Stimulated activated CD4-positive, alpha-beta T cell treated with anti-CD3 and anti-CD28 coated beads, Interleukin-4, amount 100 ng/mL, for 24 hours (primary cell): ENCODE measurements around the gene RBM23.

Experiments
- DNase-seq: peaks from one replicate; pipeline ENCODE4 v3.0.0-alpha.2; 2020

RBM23 gene

DNA sequence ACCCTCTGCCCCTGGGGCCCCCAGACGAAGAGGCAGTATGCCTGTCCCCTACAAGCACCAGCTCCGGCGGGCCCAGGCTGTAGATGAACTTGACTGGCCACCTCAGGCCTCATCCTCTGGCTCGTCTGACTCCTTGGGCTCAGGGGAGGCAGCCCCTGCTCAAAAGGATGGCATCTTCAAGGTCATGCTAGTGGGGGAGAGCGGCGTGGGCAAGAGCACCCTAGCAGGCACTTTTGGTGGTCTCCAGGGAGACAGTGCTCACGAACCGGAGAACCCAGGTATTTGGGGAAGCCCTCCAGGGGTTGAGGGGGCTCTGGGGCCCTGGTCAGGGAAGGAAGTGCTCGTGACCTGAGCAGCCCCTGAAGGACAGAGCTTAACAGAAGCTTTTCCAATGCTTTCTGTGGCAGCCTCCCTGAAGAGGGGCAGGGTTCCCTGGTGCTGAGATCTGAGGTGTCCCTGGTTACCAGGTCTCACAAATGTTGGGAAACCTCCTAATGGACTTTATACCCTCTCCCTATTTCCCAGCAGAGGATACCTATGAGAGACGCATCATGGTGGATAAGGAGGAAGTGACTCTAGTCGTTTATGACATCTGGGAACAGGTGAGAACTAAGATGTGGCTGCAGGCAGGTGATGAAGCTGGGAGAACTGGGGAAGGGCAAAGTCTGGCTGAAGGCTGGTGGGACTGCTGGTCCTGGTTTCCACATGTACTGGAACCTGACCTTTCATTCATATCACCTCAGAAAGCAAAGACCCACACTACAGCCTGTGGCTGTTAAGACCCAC, 34.0 kb downstream of the RBM23 start:
- no peak for DNase-seq

DNA sequence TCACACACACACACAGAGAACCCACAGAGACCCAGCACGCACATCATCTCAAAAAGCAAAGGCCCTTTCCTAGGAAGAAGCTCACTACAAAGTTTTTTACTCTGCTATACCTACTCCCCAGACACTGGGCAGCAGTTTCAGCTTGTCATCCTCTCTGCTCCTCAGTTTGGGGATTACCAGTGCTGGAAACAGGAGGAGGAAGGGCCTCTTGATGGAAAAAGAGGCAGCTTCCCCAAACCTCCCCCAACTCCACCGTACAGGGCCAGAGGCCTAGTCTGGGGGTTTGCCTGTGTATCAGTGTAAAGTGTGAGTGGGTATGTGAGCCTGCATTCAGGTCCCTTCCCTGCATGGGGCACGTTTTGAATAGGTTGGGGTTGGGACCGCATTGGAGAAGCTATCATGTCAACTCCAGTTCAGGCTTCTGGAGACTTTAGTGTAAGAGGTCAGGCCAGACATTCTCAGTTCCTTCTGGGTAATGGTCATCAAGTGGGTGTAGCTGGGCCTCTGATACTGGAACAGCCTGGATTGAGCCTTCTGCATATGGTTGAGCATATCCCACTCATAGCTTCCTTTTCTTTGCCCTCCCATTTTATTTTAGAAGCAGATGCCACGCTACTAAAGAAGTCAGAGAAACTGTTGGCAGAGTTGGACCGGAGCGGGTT, 34.7 kb downstream of the RBM23 start:
- no peak for DNase-seq

DNA sequence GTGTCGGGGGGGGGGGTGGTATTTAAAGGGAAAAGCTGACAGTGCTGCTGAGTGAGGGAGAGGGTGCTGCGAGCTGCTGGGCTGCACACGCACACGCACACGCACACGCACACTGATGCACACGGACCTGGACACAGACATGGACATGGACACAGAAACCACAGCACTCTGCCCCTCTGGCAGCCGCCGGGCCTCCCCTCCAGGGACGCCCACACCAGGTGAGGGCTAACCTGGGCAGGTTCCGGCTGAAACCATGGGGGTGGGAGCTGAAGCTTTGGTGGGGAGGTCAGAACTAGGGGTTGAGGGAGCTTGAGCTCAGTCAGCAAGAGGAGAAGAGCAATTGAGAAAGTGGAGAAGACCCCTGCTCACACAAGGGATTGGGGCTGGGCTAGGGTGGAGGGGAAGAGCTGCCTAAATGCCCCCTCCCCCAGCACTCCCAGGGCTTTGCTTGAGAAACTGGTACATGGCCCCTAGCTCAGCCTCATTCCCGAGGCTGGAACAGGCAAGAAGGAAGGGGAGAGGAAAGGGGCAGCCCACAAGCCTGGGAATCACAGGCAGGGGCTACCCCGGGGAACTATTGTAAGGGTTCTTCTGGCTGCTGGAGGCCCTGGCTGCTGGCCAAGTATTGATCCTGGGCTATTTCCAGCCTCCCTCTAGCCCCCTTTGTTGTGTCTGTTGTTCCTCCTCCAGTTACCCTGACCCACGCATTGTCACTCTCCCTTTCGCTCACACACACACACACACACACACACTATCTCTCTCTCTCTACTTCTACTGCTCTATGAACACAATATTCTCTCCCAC, 35.6 kb downstream of the RBM23 start, which contains the start of gene REM2:
Gene REM2, plus strand, starts transcription at position 50 of the 804 bp plus-strand sequence. Its CDS starts 66 bp downstream, at position 116.
- DNase-seq: no peak

DNA sequence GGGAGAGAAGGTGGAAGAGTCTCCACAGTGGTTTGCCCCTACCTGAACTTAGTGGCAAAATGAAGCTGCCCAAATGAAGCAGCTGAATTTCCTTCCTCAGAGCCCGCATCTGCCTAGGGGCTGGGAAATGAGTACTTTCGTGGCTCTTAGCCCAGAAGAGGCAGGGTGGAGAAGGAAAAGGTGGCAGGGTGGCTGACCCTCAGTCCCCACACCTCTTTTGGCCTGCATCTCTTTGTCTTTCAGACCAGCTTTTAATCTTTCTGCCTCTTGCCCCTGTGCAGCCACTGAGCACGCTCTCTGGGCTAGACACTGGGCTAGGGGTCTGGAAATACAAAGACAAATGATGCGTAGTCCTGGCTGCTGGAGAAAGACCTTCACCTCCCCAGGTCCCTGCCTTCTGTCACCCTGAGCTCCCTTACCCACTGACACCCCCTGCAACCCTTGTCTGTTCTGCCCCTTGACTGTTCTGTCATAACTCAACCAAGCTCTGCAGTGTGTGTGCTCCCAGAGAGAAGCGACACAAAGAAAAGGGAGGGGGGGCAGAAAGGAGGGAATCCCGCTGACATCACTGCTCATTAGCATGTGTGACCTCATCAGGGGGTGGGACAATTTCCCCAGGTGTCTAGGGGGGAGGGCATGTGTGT, 36.3 kb downstream of the RBM23 start:
- DNase-seq: peak; percentile 37

DNA sequence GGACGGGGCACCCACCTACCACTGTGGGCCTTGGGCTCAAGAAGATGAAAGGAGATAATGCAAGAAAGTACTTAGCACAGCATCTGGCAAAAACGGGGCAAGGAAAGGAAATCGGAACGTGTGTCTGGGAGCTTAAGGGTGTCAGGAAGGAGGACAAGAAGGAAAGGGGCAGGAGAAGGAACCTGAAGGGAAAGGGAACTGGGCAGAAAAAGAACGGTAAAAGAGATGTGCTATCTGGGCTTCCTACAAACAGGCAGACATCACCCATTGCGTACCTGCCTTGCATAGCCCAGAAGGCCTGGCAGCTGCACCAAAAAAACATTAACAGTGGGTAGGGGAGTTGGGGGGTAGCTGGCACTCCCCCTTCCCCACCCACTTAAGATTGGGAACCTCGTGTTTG, 36.9 kb downstream of the RBM23 start:
- no peak for DNase-seq

DNA sequence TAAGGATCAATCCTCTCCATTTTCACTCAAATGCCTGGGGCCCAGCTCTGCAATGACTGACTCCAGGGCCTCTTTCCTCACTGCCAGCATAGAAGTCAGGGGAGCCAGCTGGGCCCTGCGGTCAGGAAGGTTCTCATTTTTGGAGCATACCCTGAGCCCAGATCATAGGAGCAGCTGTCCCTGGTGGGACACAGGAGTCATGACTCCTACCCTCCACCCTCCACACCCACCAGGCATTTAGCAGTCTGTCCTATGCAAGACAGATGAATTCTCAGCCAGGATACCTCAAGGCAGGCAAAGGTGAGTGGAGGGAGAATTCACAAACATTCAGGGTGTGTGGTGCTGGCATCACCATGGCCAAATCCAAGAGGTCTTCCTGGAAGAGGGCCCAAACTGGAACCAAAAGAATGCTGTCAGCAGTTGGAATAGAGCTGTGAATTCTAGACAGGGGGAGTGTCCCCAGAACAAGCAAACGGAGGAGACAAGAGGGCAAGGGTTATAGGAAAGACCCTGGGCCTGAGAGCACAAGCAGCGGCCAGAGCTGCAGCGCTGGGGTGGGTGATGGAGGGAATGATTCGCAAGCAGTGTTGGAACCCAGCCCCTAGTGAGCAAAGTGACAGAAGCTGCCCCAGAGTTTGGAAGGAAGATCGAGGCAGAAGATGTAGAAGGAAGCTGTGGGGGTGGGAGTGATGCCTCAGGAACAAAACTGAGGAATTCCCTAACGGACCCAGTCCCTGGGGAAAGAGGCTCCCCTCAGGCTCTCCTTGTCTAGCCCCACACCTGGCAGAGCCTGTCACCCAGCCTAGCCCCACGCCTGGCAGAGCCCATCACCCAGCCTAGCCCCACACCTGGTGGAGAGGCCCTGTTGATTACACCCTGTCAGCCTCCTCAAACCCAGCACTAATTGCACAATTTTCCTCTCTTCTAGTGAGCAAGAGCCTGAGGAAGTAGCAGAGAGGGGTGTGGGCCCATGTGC, 40.4 kb downstream of the RBM23 start:
- no peak for DNase-seq

DNA sequence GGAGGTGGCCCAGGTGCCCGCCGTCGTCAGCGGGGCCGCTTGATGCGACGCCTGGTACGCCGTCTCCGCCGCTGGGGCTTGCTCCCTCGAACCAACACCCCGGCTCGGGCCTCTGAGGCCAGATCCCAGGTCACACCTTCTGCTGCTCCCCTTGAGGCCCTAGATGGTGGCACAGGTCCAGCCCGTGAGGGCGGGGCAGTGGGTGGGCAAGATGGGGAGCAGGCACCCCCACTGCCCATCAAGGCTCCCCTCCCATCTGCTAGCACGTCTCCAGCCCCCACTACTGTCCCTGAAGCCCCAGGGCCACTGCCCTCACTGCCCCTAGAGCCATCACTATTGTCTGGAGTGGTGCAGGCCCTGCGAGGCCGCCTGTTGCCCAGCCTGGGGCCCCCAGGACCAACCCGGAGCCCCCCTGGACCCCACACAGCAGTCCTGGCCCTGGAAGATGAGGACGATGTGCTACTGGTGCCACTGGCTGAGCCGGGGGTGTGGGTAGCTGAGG, 41.9 kb downstream of the RBM23 start:
- DNase-seq: no peak

DNA sequence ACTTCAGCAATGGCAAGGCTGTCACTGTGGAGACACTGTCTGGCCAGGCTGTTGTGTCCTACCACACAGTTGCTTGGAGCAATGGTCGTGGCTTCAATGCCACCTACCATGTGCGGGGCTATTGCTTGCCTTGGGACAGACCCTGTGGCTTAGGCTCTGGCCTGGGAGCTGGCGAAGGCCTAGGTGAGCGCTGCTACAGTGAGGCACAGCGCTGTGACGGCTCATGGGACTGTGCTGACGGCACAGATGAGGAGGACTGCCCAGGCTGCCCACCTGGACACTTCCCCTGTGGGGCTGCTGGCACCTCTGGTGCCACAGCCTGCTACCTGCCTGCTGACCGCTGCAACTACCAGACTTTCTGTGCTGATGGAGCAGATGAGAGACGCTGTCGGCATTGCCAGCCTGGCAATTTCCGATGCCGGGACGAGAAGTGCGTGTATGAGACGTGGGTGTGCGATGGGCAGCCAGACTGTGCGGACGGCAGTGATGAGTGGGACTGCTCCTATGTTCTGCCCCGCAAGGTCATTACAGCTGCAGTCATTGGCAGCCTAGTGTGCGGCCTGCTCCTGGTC, 43.1 kb downstream of the RBM23 start:
- no peak for DNase-seq

DNA sequence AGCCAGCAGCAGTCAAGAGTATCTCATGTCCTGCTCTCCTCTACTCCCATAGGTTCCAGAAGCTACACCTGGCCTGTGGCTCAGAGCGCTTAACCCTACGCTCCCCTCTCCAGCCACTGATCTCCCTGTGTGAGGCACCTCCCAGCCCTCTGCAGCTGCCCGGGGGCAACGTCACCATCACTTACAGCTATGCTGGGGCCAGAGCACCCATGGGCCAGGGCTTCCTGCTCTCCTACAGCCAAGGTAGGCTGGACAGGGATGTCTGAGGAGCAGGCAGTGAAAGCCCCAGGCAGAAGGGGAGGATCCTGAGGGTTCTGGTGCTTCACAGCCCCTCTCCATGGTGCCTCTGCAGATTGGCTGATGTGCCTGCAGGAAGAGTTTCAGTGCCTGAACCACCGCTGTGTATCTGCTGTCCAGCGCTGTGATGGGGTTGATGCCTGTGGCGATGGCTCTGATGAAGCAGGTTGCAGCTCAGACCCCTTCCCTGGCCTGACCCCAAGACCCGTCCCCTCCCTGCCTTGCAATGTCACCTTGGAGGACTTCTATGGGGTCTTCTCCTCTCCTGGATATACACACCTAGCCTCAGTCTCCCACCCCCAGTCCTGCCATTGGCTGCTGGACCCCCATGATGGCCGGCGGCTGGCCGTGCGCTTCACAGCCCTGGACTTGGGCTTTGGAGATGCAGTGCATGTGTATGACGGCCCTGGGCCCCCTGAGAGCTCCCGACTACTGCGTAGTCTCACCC, 43.8 kb downstream of the RBM23 start:
- DNase-seq: no peak

DNA sequence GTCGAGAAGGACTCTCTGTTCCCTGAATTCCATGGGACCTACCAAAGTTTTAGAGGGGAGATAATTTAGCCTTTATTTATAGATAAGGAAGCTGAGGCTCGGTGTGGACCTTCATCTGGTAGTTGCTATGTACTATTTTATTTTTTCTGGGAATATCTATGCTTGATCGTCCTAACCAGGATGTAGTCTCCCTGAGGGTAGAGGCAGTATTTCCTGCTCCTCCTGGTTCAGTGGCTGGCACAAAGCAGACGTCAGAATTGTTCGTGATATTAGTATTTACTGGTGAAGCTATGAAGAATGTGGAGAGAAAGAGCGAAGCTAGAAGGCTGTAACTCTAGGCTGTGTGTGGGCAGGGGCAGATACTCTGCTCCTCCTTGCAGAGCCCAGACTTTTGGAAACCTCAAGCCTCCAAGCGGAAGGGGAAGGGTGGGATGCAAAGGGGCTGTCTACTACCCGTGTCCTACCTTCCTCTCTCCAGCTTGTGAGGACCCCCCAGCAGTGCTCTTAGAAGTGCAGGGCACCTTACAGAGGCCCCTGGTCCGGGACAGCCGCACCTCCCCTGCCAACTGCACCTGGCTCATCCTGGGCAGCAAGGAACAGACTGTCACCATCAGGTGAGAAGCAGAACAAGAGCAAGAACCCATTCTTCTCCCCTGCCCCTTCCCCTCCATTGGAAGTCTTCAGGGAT, 46.0 kb downstream of the RBM23 start:
- DNase-seq: no peak

DNA sequence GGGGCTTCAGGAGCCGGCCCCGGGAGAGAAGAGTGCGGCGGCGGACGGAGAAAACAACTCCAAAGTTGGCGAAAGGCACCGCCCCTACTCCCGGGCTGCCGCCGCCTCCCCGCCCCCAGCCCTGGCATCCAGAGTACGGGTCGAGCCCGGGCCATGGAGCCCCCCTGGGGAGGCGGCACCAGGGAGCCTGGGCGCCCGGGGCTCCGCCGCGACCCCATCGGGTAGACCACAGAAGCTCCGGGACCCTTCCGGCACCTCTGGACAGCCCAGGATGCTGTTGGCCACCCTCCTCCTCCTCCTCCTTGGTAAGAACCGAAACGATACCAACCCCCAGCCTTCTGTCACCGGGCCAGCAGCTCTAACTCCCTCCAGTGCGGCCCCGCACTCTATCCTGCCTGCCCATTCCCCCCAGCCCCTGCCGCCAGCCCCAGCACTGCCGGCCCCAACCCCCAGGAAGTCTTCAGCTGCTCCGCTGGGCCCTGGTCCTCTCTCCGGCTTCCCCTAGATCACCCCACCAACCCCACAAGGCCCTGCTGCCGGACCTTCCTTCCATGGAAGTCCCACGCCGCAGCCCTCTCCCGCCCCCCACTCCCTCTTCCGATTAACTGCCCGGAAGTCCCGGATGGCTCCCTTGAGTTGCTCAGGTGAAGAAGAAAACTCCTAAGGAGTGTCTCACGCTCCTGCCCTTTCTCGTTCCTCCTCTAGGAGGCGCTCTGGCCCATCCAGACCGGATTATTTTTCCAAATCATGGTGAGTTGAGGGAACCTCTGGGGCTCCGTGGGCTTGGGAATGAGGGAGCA, 46.7 kb downstream of the RBM23 start:
- DNase-seq: peak; percentile 78

DNA sequence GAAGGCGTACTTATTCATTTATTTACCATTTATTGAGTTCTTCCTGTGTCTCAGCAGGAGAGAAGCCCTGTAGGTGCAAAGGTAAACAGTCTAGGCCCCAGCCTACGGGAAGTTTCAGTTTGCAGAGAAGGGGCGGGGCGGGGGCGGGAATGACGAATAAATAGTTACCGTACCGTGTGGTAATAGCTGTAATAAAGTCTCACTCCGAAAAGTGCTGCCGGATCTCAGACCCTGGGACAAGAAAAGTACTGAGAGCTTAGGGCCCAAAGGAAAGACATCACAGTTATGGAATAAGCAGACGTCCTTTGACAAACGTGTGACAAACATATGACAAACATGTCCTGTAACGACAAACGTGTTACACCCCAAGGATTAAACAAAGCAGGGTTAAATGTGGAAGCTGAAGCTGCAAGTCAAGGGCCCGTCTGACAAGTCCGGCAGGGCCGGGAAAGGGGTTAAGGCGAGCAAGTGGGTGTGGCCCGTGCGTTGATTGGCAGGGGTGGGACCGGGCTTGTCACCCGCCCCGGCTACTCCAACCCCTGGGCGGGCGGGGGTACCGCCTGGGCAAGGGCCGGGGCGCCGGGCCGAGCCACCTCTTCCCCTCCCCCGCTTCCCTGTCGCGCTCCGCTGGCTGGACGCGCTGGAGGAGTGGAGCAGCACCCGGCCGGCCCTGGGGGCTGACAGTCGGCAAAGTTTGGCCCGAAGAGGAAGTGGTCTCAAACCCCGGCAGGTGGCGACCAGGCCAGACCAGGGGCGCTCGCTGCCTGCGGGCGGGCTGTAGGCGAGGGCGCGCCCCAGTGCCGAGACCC, 47.5 kb downstream of the RBM23 start, which contains the start of gene LRP10:
Gene LRP10, plus strand, starts transcription at position 517 of the 809 bp plus-strand sequence. CDS start 564 bp downstream, outside the sequence.
- DNase-seq: peak; percentile 75

DNA sequence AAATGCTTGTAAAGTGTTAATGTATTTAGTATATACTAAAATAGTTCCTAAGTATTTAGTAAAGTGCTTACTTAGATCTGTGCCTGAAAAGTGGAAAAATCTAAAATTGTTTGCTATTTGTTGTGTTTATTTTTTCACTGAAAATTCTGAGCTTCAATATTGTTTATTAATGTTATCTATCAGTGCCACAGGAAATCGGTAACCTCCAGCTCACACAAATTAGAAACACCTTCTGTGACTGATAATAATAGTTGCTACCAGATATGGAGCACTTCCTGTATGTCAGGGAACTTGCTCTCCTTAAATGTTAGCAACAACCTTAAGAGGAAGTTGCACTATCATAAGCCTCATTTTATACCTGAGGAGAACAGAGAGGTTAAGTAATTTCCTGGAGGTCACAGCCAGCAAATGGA, 48.1 kb downstream of the RBM23 start:
- DNase-seq: no peak

DNA sequence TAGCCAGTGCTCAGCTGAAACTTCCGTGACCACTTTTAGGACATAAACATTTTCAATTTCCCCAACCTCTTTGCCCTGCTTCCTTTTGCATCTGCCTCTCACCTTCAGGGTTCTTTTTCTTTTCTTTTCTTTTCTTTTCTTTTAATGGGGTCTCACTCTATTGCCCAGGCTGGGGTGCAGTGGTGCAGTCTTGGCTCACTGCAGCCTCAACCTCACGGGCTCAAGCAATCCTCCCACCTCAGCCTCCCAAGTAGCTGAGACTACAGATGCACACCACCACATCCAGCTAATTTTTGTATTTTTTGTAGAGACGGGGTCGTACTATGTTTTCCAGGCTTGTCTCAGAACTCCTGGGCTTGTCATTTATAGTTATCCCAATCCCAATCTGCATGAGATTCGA, 52.1 kb downstream of the RBM23 start:
- DNase-seq: no peak

DNA sequence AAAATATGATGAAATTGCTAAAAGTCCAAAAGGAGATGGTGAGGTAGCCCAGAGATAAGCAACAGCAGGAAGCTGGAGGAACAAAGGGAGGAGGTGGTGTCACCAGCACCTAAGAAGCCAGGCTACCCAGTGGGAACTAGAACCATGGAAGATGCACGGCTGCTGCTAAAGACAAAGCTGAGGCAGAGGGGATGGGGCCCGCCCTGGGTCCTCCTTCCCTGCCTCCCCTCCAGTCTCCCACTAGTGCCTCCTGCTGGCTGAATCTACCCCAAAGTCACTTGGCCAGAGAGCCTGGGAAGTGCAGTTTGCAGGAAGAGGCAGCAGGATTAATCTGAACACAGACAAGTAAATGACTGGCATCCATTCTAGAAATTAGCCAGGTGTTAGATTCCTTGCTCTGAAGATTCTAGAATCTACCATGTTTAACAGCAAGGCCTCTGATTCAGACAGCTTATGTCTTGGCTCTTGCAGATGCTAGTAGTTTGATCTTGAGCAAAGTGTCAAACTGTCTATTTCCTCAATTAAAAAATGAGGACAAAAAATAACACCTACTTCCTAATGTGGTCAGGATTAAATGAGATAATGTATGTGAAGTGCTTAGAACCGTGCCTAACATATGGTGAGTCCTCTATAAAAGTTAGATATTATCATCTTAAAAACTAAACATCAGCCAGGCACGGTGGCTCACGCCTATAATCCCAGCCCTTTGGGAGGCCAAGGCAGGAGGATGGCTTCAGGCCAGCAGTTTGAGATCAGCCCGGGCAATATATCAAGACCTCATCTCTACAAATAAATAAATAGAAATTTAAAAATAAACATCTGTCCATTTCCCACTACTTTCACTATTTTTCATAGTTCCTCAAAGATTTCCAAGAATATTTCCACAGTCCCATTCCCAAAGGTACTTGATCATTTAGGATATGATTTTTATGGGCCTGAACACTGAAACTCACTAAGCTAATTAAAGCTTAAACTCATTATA, 53.2 kb downstream of the RBM23 start:
- no peak for DNase-seq

DNA sequence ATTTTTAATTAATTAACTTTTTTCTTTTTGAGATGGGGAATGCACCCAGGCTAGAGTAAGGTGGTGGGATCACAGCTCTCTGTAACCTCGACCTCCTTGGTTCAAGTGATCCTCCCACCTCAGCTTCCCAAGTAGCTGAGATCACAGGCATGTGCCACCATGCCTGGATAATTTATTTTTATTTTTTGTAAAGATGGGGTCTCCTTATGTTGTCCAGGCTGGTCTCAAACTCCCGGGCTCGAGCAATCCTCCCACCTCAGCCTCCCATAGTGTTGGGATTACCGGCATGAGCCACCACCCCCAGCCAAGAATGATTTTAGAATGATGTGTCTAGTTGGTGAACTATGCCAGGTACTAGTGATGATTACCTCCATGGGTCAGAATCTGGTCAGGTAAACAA, 54.0 kb downstream of the RBM23 start:
- no peak for DNase-seq

DNA sequence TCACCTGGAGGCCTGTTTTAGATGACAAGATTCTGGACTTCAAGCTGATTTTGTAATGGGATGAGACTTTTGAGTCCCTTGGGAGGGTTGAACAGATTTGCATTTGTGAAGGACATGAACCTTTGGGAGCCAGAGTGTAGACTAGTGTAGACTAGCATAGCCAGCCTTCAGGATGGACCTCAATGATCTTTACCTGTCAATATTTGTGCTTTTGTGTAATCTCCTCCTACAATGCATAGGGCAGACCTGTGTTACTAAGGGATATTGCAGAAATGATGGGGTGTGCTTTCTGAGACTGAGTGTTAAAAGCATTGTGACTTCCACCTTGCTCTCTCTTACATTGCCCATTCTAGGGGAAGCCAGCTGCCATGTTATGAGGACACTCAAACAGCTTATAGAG, 57.3 kb downstream of the RBM23 start:
- no peak for DNase-seq
